Measurements from ENCODE around the gene MACROH2A2. TPM values are rescaled to one million over a fixed set of nuclear protein-coding genes. Genes with fewer than 3 reads are reported as not detected.
A peak's percentile ranks its signal among the peaks of the same experiment; 100 is the strongest.

Gene MACROH2A2
- total and polyA plus RNA-seq, 2 of the 13 experiments (the other 11 are each of a cell fraction or from before 2014, with no cell fraction given): 9.8 to 43.1 TPM

GRCh38 chr10:70094250-70094649 lies 41.6 kb downstream of the MACROH2A2 start:
- H2AFZ ChIP-seq (ENCODE audit: low read length): no peak overlapping the region
- in situ Hi-C loops (cut with HindIII; ENCODE audit: extremely low pct_ligation_motif_present, low pct_unique_long_range_greater_than_20kb): no loop called here
- no peaks in the 10 kb centered on the region for H3K27me3 ChIP-seq (ENCODE audit: control insufficient read depth in 1 of 2, insufficient read depth in 2 of 2, low read length in 2 of 2)
- H3K4me2 ChIP-seq (ENCODE audit: low read depth, low read length): no peak overlapping the region
- no peak overlapping the region for H3K4me3 ChIP-seq (replicated peaks in 1 of 3; ENCODE audit: insufficient read depth in 1 of 3, low read depth in 2 of 3, low read length in 3 of 3)
- intact Hi-C loops (cut with micrococcal nuclease; ENCODE audit: unreplicated experiment): no loop called here
- ATAC-seq: no peak
- no peak overlapping the region for H3K9ac ChIP-seq (ENCODE audit: insufficient read depth, low read depth, low read length)
- peaks cover 64% of the 10 kb centered on the region for H3K4me1 ChIP-seq (ENCODE audit: insufficient read depth, low read length)
- H3K27ac ChIP-seq (ENCODE audit: extremely low read length, insufficient read depth, low read length): no peak overlapping the region
- POLR2A ChIA-PET: interaction anchor here (1.1 to 2.1 kb wide), 4 partner anchors 8 to 52 kb away, joined by 3 to 5 read pairs (median 4); partner anchors contain the start of gene TYSND1
- DNase-seq (ENCODE audit: low spot score): no peak
- no peaks in the 10 kb centered on the region for H3K9me3 ChIP-seq (ENCODE audit: low read length)
- H3K79me2 ChIP-seq (ENCODE audit: insufficient read depth, low read length): no peaks in the 10 kb centered on the region
- TSS peak; percentile 8 for BruUV-seq (replicated peaks)
- FAIRE-seq: no peak
- WGBS (ENCODE audit: low lambda C conversion rate): 100% methylated on average over 2 of the region's 2 CpGs
- CTCF ChIA-PET (ENCODE audit: low intra/inter-chr PET ratio, low total read pairs): no interaction called here
- no peaks in the 10 kb centered on the region for H4K20me1 ChIP-seq (ENCODE audit: insufficient read depth, low read length)
- TF ChIP-seq ZNF570 (CRISPR knock-in tag; IDR thresholded peaks at IDR 0.05; ENCODE audit: borderline replicate concordance) (no peak), SKI (IDR thresholded peaks at IDR 0.05; ENCODE audit: partially characterized antibody) (peak; percentile 36)
- peaks cover 6 to 56% of the 10 kb centered on the region in 2 experiments for H3K36me3 ChIP-seq (replicated peaks in 1 of 2; ENCODE audit: control insufficient read depth in 1 of 2, insufficient read depth in 2 of 2, low read length in 2 of 2)

GRCh38 chr10:70096016-70096704 lies 43.5 kb downstream of the MACROH2A2 start:
- Histone ChIP-seq H3K79me2 (ENCODE audit: insufficient read depth, low read length) (no peaks in the 10 kb centered on the region), H3K9me3 (ENCODE audit: low read length) (no peaks in the 10 kb centered on the region), H3K36me3 (replicated peaks in 1 of 2; ENCODE audit: control insufficient read depth in 1 of 2, insufficient read depth in 2 of 2, low read length in 2 of 2) (peaks cover 11 to 69% of the 10 kb centered on the region in 2 experiments), H4K20me1 (ENCODE audit: insufficient read depth, low read length) (no peaks in the 10 kb centered on the region), H2AFZ (ENCODE audit: low read length) (no peak overlapping the region), H3K4me2 (ENCODE audit: low read depth, low read length) (no peak overlapping the region), H3K27me3 (ENCODE audit: control insufficient read depth in 1 of 2, insufficient read depth in 2 of 2, low read length in 2 of 2) (no peaks in the 10 kb centered on the region), H3K4me3 (replicated peaks in 1 of 3; ENCODE audit: insufficient read depth in 1 of 3, low read depth in 2 of 3, low read length in 3 of 3) (no peak overlapping the region), H3K9ac (ENCODE audit: insufficient read depth, low read depth, low read length) (no peak overlapping the region), H3K4me1 (ENCODE audit: insufficient read depth, low read length) (peaks cover 45% of the 10 kb centered on the region), H3K27ac (ENCODE audit: extremely low read length, insufficient read depth, low read length) (no peak overlapping the region)
- ChIA-PET POLR2A (interaction anchor here (1.2 to 1.3 kb wide), 2 partner anchors 34 to 36 kb away, joined by 3 read pairs; no protein-coding TSS in a partner anchor), CTCF (ENCODE audit: low intra/inter-chr PET ratio, low total read pairs) (no interaction called here)
- in situ Hi-C loops (cut with HindIII; ENCODE audit: extremely low pct_ligation_motif_present, low pct_unique_long_range_greater_than_20kb) (no loop called here), intact Hi-C loops (cut with micrococcal nuclease; ENCODE audit: unreplicated experiment) (no loop called here)
- no peak for TF ChIP-seq ZNF30 (CRISPR knock-in tag; IDR thresholded peaks at IDR 0.05)
- TF ChIP-seq ZNF740 (CRISPR knock-in tag; IDR thresholded peaks at IDR 0.05): no peak
- TF ChIP-seq CEBPB (IDR thresholded peaks at IDR 0.05; ENCODE audit: borderline replicate concordance, low read depth, low read length): peak; percentile 60; the same call in 1 of the 2 replicates
- DNase-seq (ENCODE audit: low spot score) (no peak), FAIRE-seq (no peak), ATAC-seq (no peak)
- WGBS (ENCODE audit: low lambda C conversion rate): 90% methylated on average over 6 of the region's 6 CpGs
- BruUV-seq (replicated peaks): no TSS peak
